ENCODE data around the gene SPAG4.

Gene SPAG4

DNA sequence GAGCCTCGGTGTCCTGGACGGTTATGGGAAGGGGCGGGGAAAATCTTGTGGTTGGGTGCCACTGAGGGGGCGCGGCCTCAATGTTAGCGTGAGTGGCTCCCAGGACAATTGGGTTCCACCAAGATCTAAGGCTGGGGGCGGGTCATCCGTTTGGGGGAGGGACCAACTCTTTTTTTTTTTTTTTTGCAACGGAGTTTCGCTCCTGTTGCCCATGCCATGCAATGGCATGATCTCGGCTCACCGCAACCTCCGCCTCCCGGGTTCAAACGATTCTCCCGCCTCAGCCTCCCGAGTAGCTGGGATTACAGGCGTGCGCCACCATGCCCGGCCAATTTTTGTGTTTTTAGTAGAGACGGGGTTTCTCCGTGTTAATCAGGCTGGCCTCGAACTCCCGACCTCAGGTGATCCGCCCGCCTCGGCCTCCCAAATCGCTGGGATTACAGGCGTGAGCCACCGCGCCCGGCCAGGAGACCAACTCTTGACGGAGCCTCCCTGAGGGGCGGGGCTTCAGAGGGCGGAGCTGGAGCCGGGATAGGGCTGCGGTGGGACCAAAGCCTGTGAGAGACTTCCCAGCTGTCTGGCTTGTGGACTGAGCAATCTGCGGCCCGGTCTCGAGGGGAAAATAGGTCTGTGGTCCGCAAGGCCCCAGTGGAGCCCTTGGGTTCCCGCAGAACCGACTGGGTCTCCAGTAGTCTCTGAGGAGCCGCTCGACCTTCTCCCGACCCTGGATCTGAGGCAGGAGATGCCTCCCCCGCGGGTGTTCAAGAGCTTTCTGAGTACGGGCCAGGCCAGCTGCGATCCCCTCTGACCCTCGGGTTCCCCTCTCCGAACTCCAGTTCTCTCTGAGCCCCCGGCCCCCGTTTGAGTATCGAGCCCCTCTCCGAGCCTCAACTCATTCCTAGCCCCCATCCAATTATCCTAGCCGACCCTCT is 1.1 kb downstream of the SPAG4 start:
- peak; percentile 100 for DNase-seq (ENCODE audit: low read depth)
- no peak for TF ChIP-seq CTCF (conservative IDR thresholded peaks at IDR 0.05; ENCODE audit: low read depth, low read length)
- H3K4me3 ChIP-seq (ENCODE audit: low read depth, low read length), result peak overlapping the region; percentile 72

GRCh38 chr20:35617397-35618262 is 2.0 kb downstream of the SPAG4 start:
- H3K4me3 ChIP-seq (ENCODE audit: low read depth, low read length), result peak overlapping the region; percentile 72
- TF ChIP-seq CTCF (conservative IDR thresholded peaks at IDR 0.05; ENCODE audit: low read depth, low read length), result peak; percentile 50
- peak; percentile 73 for DNase-seq (ENCODE audit: low read depth)

DNA sequence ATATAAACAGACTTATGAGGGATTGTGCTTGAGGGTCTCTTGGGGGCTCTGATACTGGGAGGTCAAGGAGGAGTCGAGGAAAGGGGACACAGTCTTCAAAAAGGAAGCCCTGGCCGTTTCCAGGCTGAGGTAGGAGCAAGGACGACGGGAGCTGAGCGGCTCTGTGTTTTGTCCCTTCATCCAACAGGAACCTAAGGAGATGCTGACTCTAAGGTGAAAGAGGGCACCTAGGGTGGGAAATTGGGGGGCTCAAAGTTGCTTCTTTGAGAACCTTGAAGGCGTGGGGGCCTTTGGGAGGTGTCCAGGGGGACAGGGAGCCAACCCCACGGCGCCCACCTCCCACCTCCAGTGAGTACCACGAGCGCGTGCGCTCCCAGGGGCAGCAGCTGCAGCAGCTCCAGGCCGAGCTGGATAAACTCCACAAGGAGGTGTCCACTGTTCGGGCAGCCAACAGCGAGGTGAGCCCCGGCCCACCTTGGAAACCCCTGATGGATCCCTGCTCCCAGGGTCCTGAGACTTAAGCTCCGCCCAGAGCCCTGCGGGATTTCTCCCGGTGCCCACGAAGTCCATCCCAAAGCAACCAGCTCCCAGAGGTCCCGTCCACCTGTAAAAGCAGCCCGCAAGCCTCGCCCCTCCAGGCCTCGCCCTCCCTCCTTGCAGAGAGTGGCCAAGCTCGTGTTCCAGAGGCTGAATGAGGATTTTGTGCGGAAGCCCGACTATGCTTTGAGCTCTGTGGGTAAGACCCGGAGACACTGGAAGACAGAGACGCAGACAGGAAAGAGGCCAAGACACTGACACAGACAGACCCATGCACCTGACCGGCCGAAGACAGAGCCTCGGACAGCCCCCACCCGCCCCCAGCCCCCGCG is 2.9 kb downstream of the SPAG4 start:
- no peak for TF ChIP-seq CTCF (conservative IDR thresholded peaks at IDR 0.05; ENCODE audit: low read depth, low read length)
- H3K4me3 ChIP-seq (ENCODE audit: low read depth, low read length), result peak overlapping the region; percentile 72
- DNase-seq (ENCODE audit: low read depth), result peak; percentile 58

DNA sequence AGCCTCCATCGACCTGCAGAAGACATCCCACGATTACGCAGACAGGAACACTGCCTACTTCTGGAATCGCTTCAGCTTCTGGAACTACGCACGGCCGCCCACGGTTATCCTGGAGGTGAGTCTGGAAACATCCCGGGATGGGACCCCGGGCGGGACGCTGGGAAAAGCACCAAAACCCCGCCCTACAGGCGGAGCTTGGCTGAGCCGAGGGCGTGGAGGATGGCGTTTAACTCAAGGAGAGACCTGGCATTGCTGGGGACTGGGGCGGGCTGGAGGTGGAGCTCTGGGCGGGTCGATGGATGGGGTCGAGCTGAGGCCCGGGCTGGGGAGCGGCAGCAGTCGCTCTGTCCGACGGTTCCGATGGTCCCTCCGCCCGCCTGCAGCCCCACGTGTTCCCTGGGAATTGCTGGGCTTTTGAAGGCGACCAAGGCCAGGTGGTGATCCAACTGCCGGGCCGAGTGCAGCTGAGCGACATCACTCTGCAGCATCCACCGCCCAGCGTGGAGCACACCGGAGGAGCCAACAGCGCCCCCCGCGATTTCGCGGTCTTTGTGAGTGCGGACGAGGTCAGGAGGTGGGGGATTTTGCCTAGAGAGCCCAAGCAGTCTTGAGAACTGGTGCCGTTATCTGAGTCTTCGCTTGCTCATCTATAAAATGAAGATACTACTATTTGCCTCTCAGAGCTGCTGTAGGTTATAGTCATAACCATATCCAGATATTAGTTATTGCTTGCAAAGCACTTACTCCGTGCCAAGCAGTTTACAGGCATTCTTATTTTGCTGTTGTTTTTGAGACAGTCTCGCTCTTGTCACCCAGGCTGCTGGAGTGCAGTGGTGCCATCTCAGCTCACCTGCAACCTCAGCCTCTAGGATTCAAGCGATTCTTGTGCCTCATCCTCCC is 3.8 kb downstream of the SPAG4 start:
- peak; percentile 83 for DNase-seq (ENCODE audit: low read depth)
- H3K4me3 ChIP-seq (ENCODE audit: low read depth, low read length), result peak overlapping the region; percentile 72
- peak; percentile 55 for TF ChIP-seq CTCF (conservative IDR thresholded peaks at IDR 0.05; ENCODE audit: low read depth, low read length)

- no peak for TF ChIP-seq CTCF (conservative IDR thresholded peaks at IDR 0.05; ENCODE audit: low read depth, low read length)
- H3K4me3 ChIP-seq (ENCODE audit: low read depth, low read length), result no peak overlapping the region
- no peak for DNase-seq (ENCODE audit: low read depth)
Observed at GRCh38 chr20:35620818-35621559, 5.4 kb downstream of the SPAG4 start.
